ENCODE measurements around the gene EVA1C.
A peak's percentile ranks its signal among the peaks of the same experiment; 100 is the strongest.
"Not testable (repeated sequence)": the region's sequence is repeated elsewhere in the genome, so short reads cannot be mapped to it uniquely, and the experiment has no call there.

Gene EVA1C

DNA sequence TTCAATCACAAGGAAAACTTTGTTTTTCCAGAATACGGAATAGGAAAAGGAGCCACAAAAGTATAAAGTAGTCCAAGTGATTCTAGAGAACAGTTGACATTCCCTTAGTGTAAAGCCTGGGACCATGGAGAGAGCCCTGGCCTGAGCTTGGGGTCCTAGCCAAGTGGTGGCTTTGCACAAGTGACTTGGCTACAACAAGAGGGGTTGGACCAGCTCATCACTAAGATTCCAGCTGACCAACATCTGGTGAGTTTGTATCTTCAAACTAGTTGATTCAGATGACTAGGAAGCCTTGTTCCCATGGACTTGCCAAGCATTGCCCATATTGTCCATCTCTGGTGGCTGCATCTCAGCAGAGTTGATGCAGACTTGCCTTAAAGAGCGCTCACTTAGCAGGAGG, 96.5 kb downstream of the EVA1C start:
- H3K27me3 Mint-ChIP-seq, ATAC-seq, H3K9me3 Mint-ChIP-seq, DNase-seq, H3K4me1 Mint-ChIP-seq, H3K4me3 Mint-ChIP-seq: not testable (repeated sequence)
- peak overlapping the region in 1 of 2 donors; percentile 85 for H3K27ac Mint-ChIP-seq

DNA sequence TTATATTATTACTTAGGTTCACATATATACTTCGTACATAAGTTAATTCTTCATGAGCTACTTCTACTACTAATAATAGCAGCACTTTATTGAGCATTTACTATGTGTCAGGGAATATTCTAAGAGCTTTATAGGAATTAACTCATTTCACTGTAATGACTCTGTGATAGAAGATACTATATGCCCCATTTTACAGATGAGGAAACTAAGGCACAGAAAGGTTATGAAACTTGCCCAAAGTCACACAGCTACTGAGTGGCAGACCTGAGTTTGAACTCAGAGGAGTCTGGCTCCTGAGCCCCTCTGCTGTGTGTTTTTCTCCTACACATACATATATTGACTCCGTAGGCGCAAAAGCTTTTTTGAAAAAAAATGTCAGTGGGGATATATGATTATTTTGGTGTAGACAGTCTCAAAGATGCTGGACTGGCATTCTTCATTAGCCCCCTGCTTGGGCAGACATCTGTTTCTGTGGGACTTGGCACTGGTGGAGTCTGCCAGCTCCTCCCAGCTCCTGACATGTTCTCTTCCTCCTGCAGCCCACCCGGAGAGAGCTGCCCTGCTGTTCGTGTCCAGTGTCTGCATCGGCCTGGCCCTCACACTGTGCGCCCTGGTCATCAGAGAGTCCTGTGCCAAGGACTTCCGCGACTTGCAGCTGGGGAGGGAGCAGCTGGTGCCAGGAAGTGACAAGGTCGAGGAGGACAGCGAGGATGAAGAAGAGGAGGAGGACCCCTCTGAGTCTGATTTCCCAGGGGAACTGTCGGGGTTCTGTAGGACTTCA, 102.0 kb downstream of the EVA1C start:
- Mint-ChIP-seq H3K27ac (no peak overlapping the region), H3K27me3 (no peaks in the 10 kb centered on the region), H3K9me3 (no peaks in the 10 kb centered on the region), H3K4me3 (no peak overlapping the region), H3K4me1 (peaks cover 4% of the 10 kb centered on the region)
- ATAC-seq: no peak
- no peak for DNase-seq

DNA sequence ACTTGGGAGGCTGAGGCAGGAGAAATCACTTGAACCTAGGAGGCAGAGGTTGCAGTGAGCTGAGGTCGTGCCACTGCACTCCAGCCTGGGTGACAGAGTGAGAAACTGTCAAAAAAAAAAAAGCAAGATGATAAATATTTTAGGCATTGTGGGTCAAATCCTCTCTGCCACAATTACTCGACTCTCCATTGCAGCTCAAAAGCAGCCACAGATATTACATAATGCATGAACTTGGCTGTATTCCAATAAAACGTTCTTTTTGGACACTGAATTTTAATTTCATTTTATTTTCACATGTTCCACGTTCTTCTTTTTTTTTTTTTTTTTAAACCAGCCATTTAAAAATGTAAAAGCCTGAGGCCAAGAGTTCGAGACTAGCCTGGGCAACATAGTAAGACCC, 103.4 kb downstream of the EVA1C start:
- ATAC-seq (no peak), DNase-seq (no peak)
- no peak overlapping the region for H3K4me3 Mint-ChIP-seq
- no peaks in the 10 kb centered on the region for H3K27me3 Mint-ChIP-seq
- peak overlapping the region in 1 of 2 donors; percentile 63 for H3K27ac Mint-ChIP-seq
- no peaks in the 10 kb centered on the region for H3K9me3 Mint-ChIP-seq
- no peaks in the 10 kb centered on the region for H3K4me1 Mint-ChIP-seq

DNA sequence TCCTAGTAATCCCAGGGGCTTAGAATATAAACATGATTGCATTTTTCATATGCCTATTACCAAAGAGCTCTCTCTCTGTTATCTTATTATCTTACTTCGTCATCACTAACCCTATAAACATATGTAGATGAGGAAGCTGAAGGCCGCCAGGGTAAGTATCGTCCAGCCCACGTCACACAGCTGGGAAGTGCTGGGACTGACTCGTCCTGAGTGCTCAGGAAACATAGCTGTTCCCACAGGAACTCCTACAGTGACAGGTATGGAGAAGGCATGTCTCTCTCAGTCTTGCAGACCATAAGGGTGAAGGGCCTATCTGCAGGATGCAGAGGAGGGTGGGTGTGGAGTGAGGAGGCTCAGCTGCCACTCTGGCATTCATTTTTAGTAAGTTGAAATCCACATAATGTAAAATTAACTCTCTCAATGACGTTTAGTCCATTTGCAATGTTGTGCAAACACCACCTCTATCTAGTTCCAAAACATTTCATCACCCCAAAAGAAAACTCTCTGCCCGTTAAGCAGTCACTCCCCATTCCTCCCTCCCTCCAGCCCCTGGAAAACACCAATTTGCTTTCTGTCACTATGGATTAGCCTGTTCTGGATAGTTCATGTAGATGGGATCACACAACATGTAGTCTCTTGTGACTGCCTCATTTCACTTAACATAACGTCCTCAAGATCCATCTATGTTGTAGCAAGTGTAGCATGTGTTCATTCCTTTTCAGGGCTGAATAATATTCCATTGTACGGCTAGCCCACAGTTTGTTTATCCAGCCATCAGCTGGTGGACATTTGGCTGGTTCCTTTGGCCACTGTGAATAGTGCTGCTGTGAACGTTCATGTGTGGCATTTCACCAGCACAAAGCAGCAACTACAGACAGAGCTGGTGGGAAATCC, 104.5 kb downstream of the EVA1C start:
- ATAC-seq: no peak

DNA sequence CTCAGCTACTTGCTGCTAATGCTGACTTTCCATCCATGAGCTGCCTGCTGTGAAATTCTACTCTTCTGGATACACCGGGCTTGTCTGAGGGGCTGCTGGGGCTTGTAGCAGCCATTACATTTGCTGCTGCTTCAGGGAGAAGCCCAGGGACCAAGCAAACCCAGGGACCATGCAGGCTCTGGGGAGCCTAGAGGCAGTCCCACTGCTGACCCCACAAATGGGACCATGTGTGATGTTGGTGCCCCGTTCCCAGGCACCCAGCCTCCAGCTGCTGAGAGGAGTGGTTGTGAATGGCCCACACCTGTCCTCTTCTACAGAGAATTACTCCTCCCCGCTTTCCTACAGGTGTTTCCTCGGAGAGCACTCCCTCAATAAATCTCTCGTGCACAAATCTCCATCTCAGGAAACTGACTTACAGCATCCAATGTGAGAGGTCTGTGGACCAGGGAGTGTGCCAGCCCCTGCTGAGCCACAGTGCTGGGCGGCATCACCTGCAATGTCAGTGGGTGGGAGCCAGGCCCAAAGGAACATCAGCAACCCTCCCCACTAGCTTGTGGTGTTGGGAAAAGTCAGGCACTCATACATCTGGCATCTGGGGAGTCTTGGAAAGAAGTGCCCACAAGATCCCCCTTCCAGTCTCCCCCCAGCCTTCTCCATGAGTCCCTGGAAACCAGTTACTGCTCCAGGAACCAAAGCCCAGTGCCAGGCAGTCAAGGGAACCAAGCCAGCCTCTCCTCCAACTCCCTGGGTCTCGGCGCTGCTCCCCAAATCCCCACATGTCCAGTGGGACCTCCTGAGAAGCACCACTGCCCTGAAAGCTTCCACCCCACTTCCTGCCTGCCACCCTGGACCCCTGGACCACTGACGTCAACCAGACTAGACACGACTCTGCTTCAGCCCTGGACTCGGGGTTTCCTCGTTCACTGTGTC, 107.7 kb downstream of the EVA1C start:
- ATAC-seq (no peak), DNase-seq (no peak)
- H3K4me3 Mint-ChIP-seq: no peak overlapping the region
- H3K4me1 Mint-ChIP-seq: no peaks in the 10 kb centered on the region
- H3K9me3 Mint-ChIP-seq: no peaks in the 10 kb centered on the region
- peak overlapping the region in 1 of 2 donors; percentile 34 for H3K27ac Mint-ChIP-seq
- no peaks in the 10 kb centered on the region for H3K27me3 Mint-ChIP-seq

More for the DNA sequence above, 104.5 kb downstream of the EVA1C start:
- Mint-ChIP-seq H3K4me1 (no peaks in the 10 kb centered on the region), H3K27me3 (no peaks in the 10 kb centered on the region), H3K27ac (no peak overlapping the region), H3K4me3 (no peak overlapping the region), H3K9me3 (no peaks in the 10 kb centered on the region)
- no peak for DNase-seq

DNA sequence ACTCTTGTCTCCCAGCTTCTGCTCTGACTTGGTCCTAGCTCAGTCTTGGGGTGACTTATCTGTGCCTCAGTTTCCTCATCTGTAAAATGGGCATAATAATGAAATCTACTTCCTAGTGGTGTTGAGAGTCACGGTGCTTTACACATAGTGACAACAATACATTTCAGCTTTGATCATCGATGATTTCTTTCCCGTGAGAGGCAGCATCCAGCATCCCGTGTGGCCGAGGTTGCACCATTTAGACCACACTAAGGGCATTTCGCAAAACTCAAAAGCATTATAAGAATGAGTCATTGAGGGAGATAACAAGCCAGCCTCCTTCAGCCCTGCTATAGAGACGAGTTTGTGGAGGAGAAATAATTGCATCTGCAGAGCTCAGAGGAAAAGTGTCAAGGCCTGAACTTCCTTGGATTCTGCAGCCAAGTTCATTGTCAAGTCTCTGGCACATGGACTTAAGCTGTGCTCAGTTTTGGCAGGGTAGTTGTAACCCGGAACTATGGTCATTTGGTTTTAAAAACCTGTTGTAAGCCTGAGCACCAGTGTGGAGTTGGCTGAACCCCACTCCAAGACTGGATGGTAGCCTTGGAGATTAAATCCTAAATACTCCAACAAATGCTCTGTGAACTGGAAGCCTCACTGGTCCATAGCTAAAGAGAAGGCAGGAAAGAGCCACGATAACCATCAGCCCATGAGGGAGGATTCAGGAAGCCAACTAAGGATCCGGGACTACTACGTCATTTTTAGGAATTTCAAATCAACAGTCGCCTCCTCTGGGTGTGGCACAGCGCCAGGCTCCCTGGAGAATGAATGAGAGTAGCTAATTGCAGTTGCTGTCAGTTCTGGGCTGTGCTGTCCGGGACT, 108.6 kb downstream of the EVA1C start:
- Mint-ChIP-seq H3K9me3 (no peaks in the 10 kb centered on the region), H3K4me1 (no peaks in the 10 kb centered on the region), H3K27ac (peak overlapping the region in 1 of 2 donors; percentile 31), H3K4me3 (no peak overlapping the region), H3K27me3 (no peaks in the 10 kb centered on the region)
- ATAC-seq (no peak), DNase-seq (no peak)

DNA sequence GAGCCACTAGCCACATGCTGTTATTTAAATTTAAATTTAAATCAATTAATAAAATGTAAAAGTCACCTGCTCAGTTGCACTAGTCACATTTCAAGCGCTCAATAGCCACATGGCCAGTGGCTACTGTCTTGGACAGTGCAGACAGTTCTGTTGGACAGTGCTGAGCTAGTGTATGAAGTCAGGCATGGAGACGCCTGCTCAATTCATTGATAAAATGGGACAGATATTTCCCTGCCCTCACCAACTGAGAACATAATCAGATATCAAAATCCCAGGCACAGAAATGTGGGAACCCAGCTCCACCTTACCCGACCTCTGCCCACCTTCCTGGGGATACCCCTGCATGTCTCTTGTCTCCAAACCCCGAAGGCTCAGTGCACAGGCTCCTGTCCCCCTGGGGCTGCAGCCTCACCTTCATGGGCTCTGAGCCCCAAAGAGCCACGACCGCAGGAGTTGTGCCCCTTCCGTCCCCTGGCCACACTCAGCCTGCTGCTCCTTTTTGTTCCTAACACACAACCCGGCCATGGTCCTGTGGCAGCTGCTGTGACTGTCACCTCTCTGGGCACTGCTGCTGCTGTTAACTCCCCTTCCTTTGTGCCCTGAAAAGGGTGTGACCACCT, 109.3 kb downstream of the EVA1C start:
- ATAC-seq: no peak
- no peaks in the 10 kb centered on the region for H3K27me3 Mint-ChIP-seq
- no peaks in the 10 kb centered on the region for H3K4me1 Mint-ChIP-seq
- no peak overlapping the region for H3K4me3 Mint-ChIP-seq
- H3K27ac Mint-ChIP-seq: peak overlapping the region in 1 of 2 donors; percentile 95
- no peak for DNase-seq
- no peaks in the 10 kb centered on the region for H3K9me3 Mint-ChIP-seq

DNA sequence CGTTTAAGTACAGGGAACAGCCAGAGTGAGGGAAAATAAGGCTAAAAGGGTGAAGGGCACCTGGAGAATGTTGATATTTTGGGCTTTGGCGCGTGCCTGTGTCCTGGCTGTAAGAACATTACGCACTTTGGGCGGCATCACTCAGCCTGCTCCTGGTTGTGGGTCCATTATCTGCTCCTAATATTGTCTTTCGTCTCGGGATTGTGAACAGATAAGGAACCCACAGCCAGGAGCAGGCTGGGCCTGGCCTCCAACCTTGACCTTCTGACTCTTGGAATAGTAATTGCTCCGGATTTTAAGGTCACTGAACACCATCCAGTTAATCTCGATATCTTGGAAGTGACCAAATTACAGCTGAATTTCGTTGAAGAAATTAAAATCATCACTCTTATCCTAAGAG, 111.0 kb downstream of the EVA1C start:
- ATAC-seq (no peak), DNase-seq (no peak)
- H3K27ac Mint-ChIP-seq: no peak overlapping the region
- H3K27me3 Mint-ChIP-seq: no peaks in the 10 kb centered on the region
- H3K4me1 Mint-ChIP-seq: no peaks in the 10 kb centered on the region
- H3K4me3 Mint-ChIP-seq: no peak overlapping the region
- peaks cover 0 to 5% of the 10 kb centered on the region in 2 donors for H3K9me3 Mint-ChIP-seq

DNA sequence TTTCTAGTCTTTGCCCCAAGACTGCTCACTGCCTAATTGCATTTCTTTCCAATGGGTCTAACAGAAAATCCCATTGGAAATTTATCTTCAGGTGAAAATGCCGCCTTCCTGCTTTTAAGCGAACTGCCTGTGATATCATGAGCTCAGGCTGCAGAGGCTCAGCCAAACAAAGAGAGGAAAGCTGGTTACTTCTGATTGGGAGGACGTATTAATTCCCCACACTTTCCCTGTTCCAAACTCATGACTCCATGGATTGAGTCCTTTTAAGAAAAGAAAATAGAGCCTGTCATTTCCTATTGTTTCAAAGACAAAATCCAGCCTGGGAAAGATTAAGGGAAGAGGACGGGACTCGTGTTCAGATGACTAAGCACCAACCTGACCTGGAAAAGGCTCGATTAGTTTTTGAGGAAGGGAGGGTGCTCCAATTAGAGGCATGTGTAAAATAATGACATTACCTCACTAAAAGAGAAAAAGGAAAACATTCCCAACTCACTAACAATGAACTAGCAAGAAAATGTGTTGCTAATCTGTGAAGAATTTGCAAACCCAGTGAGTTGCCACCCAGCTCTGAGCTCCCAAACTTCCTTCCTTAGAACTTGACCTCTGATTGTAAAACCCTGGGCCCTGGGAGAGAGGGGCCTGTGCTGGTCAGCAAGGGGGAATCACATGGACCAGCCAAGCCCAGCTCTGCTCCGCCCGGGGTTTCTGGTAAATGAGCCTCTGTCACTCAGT, 111.6 kb downstream of the EVA1C start:
- Mint-ChIP-seq H3K4me3 (no peak overlapping the region), H3K27ac (peak overlapping the region in 1 of 2 donors; percentile 51), H3K27me3 (no peaks in the 10 kb centered on the region), H3K9me3 (peaks cover 0 to 5% of the 10 kb centered on the region in 2 donors), H3K4me1 (no peaks in the 10 kb centered on the region)
- DNase-seq (no peak), ATAC-seq (no peak)

DNA sequence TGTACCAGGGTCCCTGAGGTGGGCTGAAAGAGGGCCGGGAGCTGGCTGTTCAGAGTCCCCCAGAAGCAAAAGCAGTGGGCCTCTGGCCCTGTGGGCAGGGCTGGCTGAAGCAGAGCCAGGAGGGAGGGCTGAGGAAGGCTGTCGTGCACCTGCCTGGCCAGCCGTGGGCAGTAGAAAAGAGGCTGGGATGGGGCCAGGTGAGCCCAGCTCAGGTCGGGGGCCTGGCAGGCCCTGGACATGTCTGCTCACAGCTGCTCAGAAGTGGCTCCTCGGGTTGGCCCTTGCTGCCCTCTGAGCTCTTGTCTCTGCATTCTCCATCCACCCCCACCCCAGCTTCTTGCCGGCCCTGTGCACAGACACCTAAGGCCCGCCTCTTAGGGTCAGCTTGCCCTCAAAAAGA, 112.8 kb downstream of the EVA1C start:
- peaks cover 0 to 5% of the 10 kb centered on the region in 2 donors for H3K9me3 Mint-ChIP-seq
- no peak for ATAC-seq
- no peaks in the 10 kb centered on the region for H3K4me1 Mint-ChIP-seq
- no peak overlapping the region for H3K4me3 Mint-ChIP-seq
- DNase-seq: no peak
- H3K27ac Mint-ChIP-seq: no peak overlapping the region
- H3K27me3 Mint-ChIP-seq: no peaks in the 10 kb centered on the region

DNA sequence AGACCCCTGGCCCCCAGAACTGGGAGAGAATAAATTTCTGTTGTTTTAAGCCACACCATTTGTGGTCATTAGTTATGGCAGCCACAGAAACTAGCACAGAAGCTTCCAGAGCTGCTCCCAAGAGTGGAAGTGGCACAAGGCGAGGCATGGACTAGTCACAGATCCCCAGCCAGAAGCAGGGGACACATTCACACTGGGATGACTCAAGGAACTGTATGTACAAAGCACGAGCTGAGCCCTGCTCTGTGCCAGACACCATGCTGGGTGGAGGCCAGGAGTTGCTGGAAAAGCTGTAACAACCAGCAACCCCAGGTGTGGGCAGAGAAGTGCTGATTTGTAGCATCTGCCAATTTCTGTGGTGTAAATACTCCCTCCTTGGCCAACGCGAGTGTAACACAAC, 117.2 kb downstream of the EVA1C start:
- H3K4me1 Mint-ChIP-seq: peaks cover under 1% of the 10 kb centered on the region
- DNase-seq (no peak), ATAC-seq (no peak)
- H3K9me3 Mint-ChIP-seq: peaks cover 0 to 5% of the 10 kb centered on the region in 2 donors
- H3K27ac Mint-ChIP-seq: no peak overlapping the region
- H3K4me3 Mint-ChIP-seq: no peak overlapping the region
- no peaks in the 10 kb centered on the region for H3K27me3 Mint-ChIP-seq

DNA sequence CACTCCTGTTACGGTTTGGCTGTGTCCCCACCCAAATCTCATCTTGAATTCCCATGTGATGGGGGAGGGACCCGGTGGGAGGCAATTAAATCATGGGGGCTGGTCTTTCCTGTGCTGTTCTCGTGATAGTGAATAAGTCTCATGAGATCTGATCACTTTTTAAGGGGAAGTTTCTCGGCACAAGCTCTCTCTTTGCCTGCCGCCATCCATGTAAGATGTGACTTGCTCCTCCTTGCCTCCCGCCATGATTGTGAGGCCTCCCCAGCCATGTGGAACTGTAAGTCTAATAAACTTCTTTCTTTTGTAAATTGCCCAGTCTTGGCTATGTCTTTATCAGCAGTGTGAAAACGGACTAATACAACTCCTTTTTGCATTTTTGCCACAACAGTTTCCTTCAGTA, 118.3 kb downstream of the EVA1C start:
- not testable (repeated sequence) for H3K4me1 Mint-ChIP-seq, H3K4me3 Mint-ChIP-seq, H3K27ac Mint-ChIP-seq, H3K27me3 Mint-ChIP-seq, H3K9me3 Mint-ChIP-seq, DNase-seq, ATAC-seq

DNA sequence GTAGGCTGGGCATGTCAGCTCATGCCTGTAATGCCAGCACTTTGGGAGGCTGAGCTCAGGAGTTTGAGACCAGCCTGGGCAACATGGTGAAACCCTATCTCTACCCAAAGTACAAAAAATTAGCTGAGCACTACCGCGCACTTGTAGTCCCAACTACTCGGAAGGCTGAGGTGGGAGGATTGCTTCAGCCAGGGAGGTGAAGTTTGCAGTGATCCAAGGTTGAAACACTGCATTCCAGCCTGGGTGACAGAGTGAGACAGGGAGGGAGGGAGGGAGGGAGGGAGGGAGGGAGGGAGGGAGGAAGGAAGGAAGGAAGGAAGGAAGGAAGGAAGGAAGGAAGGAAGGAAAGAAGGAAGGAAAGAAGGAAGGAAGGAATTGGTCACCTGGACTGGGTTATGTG, 119.1 kb downstream of the EVA1C start:
- H3K27me3 Mint-ChIP-seq, H3K27ac Mint-ChIP-seq, DNase-seq, H3K4me1 Mint-ChIP-seq, H3K9me3 Mint-ChIP-seq, ATAC-seq, H3K4me3 Mint-ChIP-seq: not testable (repeated sequence)

DNA sequence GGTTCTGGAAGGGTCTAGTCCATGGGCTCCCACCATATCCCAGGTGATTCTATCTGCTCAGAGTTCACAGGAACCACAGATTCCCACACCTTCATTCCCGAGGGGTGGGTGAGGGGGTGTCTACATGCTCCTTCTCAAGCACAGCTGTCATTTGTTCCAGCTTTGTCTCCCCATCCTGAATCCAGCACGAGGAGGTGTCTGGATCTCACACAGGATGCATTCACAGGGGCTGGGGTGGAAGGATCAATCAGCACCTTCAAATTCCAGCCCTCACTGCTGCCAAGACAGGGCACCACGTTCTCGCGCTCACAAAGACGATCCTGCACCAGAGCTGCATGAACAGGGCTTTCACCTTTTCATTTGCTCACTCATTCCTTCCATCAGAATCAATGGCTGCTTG, 120.1 kb downstream of the EVA1C start:
- no peak for ATAC-seq
- no peak overlapping the region for H3K4me3 Mint-ChIP-seq

More for the DNA sequence above, 120.1 kb downstream of the EVA1C start:
- Mint-ChIP-seq H3K27me3 (no peaks in the 10 kb centered on the region), H3K4me1 (peaks cover 19% of the 10 kb centered on the region), H3K9me3 (peaks cover 0 to 3% of the 10 kb centered on the region in 2 donors), H3K27ac (peak overlapping the region in 1 of 2 donors; percentile 30)
- DNase-seq: no peak

Data from stimulated activated naive CD8-positive, alpha-beta T cell treated with anti-CD3 and anti-CD28 coated beads, Interleukin-15, amount 100 ng/mL, for 72 hours (primary cell).